Measurements from ENCODE around the gene STEAP4. TPM values are rescaled to one million over a fixed set of nuclear protein-coding genes. Genes with fewer than 3 reads are reported as not detected.
A peak's percentile ranks its signal among the peaks of the same experiment; 100 is the strongest.

STEAP4 gene
- total RNA-seq, 1 donor from 2014 or later = not detected

- peaks cover 5% of the 10 kb centered on the region for H3K4me1 Mint-ChIP-seq (ENCODE audit: low read depth)
- H3K27me3 Mint-ChIP-seq = no peaks in the 10 kb centered on the region
- TF ChIP-seq CTCF (IDR thresholded peaks at IDR 0.05; ENCODE audit: unreplicated experiment) = no peak
- DNase-seq (ENCODE audit: low spot score, unreplicated experiment) = no peak
- H3K9me3 Mint-ChIP-seq (ENCODE audit: low read depth) = no peaks in the 10 kb centered on the region
- H3K36me3 Mint-ChIP-seq (ENCODE audit: insufficient read depth) = no peaks in the 10 kb centered on the region
- no peak overlapping the region for H3K27ac Mint-ChIP-seq
- no peak overlapping the region for H3K4me3 Mint-ChIP-seq (ENCODE audit: low read depth)
These were observed 66.8 kb downstream of the STEAP4 start for GRCh38 chr7:88239852-88240251.

GRCh38 chr7:88233828-88234227 is 72.9 kb downstream of the STEAP4 start:
- H3K27ac Mint-ChIP-seq = no peak overlapping the region
- H3K4me1 Mint-ChIP-seq (ENCODE audit: low read depth) = peaks cover 3% of the 10 kb centered on the region
- no peak overlapping the region for H3K4me3 Mint-ChIP-seq (ENCODE audit: low read depth)
- no peaks in the 10 kb centered on the region for H3K27me3 Mint-ChIP-seq
- no peak for DNase-seq (ENCODE audit: low spot score, unreplicated experiment)
- no peak for TF ChIP-seq CTCF (IDR thresholded peaks at IDR 0.05; ENCODE audit: unreplicated experiment)
- H3K9me3 Mint-ChIP-seq (ENCODE audit: low read depth) = peaks cover 2% of the 10 kb centered on the region
- H3K36me3 Mint-ChIP-seq (ENCODE audit: insufficient read depth) = no peaks in the 10 kb centered on the region

- Mint-ChIP-seq H3K27me3 (no peaks in the 10 kb centered on the region), H3K9me3 (ENCODE audit: low read depth) (peaks cover 2% of the 10 kb centered on the region), H3K36me3 (ENCODE audit: insufficient read depth) (peaks cover 4% of the 10 kb centered on the region), H3K27ac (no peak overlapping the region), H3K4me3 (ENCODE audit: low read depth) (no peak overlapping the region), H3K4me1 (ENCODE audit: low read depth) (peaks cover 9% of the 10 kb centered on the region)
- DNase-seq (ENCODE audit: low spot score, unreplicated experiment) = no peak
- no peak for TF ChIP-seq CTCF (IDR thresholded peaks at IDR 0.05; ENCODE audit: unreplicated experiment)
These were observed 76.0 kb downstream of the STEAP4 start for GRCh38 chr7:88230646-88231045.

GRCh38 chr7:88229302-88229995 is 77.2 kb downstream of the STEAP4 start:
- Mint-ChIP-seq H3K27me3 (no peaks in the 10 kb centered on the region), H3K9me3 (ENCODE audit: low read depth) (peaks cover 2% of the 10 kb centered on the region), H3K36me3 (ENCODE audit: insufficient read depth) (peaks cover 4% of the 10 kb centered on the region), H3K4me3 (ENCODE audit: low read depth) (no peak overlapping the region), H3K4me1 (ENCODE audit: low read depth) (peaks cover 13% of the 10 kb centered on the region), H3K27ac (no peak overlapping the region)
- no peak for TF ChIP-seq CTCF (IDR thresholded peaks at IDR 0.05; ENCODE audit: unreplicated experiment)
- DNase-seq (ENCODE audit: low spot score, unreplicated experiment) = no peak

- Mint-ChIP-seq H3K9me3 (ENCODE audit: low read depth) (peaks cover 2% of the 10 kb centered on the region), H3K27me3 (no peaks in the 10 kb centered on the region), H3K36me3 (ENCODE audit: insufficient read depth) (peaks cover 4% of the 10 kb centered on the region), H3K4me1 (ENCODE audit: low read depth) (peaks cover 19% of the 10 kb centered on the region), H3K27ac (peak overlapping the region; percentile 76), H3K4me3 (ENCODE audit: low read depth) (no peak overlapping the region)
- no peak for DNase-seq (ENCODE audit: low spot score, unreplicated experiment)
- TF ChIP-seq CTCF (IDR thresholded peaks at IDR 0.05; ENCODE audit: unreplicated experiment) = no peak
These were observed 79.7 kb downstream of the STEAP4 start for GRCh38 chr7:88226886-88227516.

Data from progenitor cell of endocrine pancreas (in vitro differentiated cells).